Left forelimb (tissue), 1 donor: ENCODE measurements around the gene KIF13A.
"Not testable (repeated sequence)": the region's sequence is repeated elsewhere in the genome, so short reads cannot be mapped to it uniquely, and the experiment has no call there.

Experiments used
- DNase-seq: peaks from one replicate; pipeline ENCODE4 v3.0.0-alpha.2; 2018; ENCODE audit warnings: low spot score

KIF13A gene

GRCh38 chr6:17987447-17987696 lies at the start of gene KIF13A:
TSS of gene KIF13A (minus strand) at chr6:17987635. CDS start at chr6:17987463, 172 bp downstream.
- DNase-seq: no peak

GRCh38 chr6:18036781-18037180 lies 49.3 kb upstream of the KIF13A start:
- DNase-seq: no peak

- no peak for DNase-seq
These were observed 48.0 kb upstream of the KIF13A start for GRCh38 chr6:18035330-18035854.

- DNase-seq: no peak
These were observed 47.4 kb upstream of the KIF13A start for GRCh38 chr6:18034798-18035202.

GRCh38 chr6:18031680-18032256 lies 44.3 kb upstream of the KIF13A start:
- no peak for DNase-seq

GRCh38 chr6:18031189-18031588 lies 43.8 kb upstream of the KIF13A start:
- no peak for DNase-seq

GRCh38 chr6:18028332-18028731 lies 40.9 kb upstream of the KIF13A start:
- no peak for DNase-seq

- no peak for DNase-seq
These were observed 38.2 kb upstream of the KIF13A start for GRCh38 chr6:18025596-18025995.

GRCh38 chr6:18024876-18025275 lies 37.4 kb upstream of the KIF13A start:
- DNase-seq: no peak

- no peak for DNase-seq
These were observed 36.5 kb upstream of the KIF13A start for GRCh38 chr6:18023891-18024290.

- DNase-seq: no peak
These were observed 35.2 kb upstream of the KIF13A start for GRCh38 chr6:18022398-18023231.

GRCh38 chr6:18021166-18021850 lies 33.9 kb upstream of the KIF13A start:
- no peak for DNase-seq

- not testable (repeated sequence) for DNase-seq
These were observed 33.1 kb upstream of the KIF13A start for GRCh38 chr6:18020545-18020944.

- no peak for DNase-seq
These were observed 32.4 kb upstream of the KIF13A start for GRCh38 chr6:18019539-18020534.

- not testable (repeated sequence) for DNase-seq
These were observed 31.7 kb upstream of the KIF13A start for GRCh38 chr6:18019133-18019532.

GRCh38 chr6:18016698-18017097 lies 29.3 kb upstream of the KIF13A start:
- DNase-seq: no peak

GRCh38 chr6:18016133-18016532 lies 28.7 kb upstream of the KIF13A start:
- no peak for DNase-seq

GRCh38 chr6:18011287-18011686 lies 23.9 kb upstream of the KIF13A start:
- no peak for DNase-seq

GRCh38 chr6:18010540-18010939 lies 23.1 kb upstream of the KIF13A start:
- not testable (repeated sequence) for DNase-seq

GRCh38 chr6:18004256-18004985 lies 17.0 kb upstream of the KIF13A start:
- no peak for DNase-seq

GRCh38 chr6:17999425-17999824 lies 12.0 kb upstream of the KIF13A start:
- no peak for DNase-seq
